ENCODE measurements around the gene PRICKLE4.

GRCh38 chr6:41747256-41748101 is 33.1 kb upstream of the PRICKLE4 start, which contains the start of gene PGC:
- TF ChIP-seq, protein P1, sequence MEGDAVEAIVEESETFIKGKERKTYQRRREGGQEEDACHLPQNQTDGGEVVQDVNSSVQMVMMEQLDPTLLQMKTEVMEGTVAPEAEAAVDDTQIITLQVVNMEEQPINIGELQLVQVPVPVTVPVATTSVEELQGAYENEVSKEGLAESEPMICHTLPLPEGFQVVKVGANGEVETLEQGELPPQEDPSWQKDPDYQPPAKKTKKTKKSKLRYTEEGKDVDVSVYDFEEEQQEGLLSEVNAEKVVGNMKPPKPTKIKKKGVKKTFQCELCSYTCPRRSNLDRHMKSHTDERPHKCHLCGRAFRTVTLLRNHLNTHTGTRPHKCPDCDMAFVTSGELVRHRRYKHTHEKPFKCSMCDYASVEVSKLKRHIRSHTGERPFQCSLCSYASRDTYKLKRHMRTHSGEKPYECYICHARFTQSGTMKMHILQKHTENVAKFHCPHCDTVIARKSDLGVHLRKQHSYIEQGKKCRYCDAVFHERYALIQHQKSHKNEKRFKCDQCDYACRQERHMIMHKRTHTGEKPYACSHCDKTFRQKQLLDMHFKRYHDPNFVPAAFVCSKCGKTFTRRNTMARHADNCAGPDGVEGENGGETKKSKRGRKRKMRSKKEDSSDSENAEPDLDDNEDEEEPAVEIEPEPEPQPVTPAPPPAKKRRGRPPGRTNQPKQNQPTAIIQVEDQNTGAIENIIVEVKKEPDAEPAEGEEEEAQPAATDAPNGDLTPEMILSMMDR (IDR thresholded peaks at IDR 0.05): no peak
- TF ChIP-seq EZH2 (IDR thresholded peaks at IDR 0.05; ENCODE audit: borderline replicate concordance, insufficient read depth, low read depth, low read length, poor library complexity, severe bottlenecking): no peak

All from B cell (primary cell).